A549 (cell line): ENCODE results near the gene KIAA0040. TPM values are rescaled to one million over a fixed set of nuclear protein-coding genes. Genes with fewer than 3 reads are reported as not detected.

Source experiments
- ATAC-seq, 2 experiments: fragments of 200-7000 bp in 1 of 2; fragments of >200 bp in 1 of 2; cut with Nextera tagmentation in 1 of 2; cut with Tn5 transposase in 1 of 2; 3 replicates each; pipeline versions ENCODE4 v1.8.0 to v1.9.1; 2018 to 2020; ENCODE audit warnings: mild to moderate bottlenecking in 1 of 2, moderate library complexity in 1 of 2
- CTCF ChIA-PET: fragments of 300-600 bp; sonication (Branson Sonifier 250); formaldehyde crosslinking; extraction: SDS; loops from one replicate; lab custom pipeline; 2021; ENCODE audit warnings: antibody characterized with exemption, inconsistent platforms; lab: Yijun Ruan, JAX
- POLR2A ChIA-PET: fragments of 350-600 bp; formaldehyde crosslinking; extraction: SDS; loops from one replicate; lab custom pipeline; 2021; ENCODE audit warnings: antibody characterized with exemption, inconsistent platforms; lab: Yijun Ruan, JAX
- DNase-seq, 2 experiments: peaks; one replicate each; pipeline versions ENCODE4 v3.0.0 to v3.0.0-alpha.2; 2011 to 2016; ENCODE audit warnings: low read depth in 1 of 2, low spot score in 1 of 2
- FAIRE-seq: peaks from 2 replicates; lab custom pipeline; 2011; peaks lifted over from hg19 to GRCh38; lab: Jason Lieb, UNC
- H3K27ac ChIP-seq, 2 experiments: fragments of >200 bp; sonication (Bioruptor Twin); formaldehyde crosslinking; 3 replicates each; pipeline ENCODE4 v1.5.1; 2016 to 2017
- H3K4me1 ChIP-seq: fragments of >200 bp; sonication (Bioruptor Twin); formaldehyde crosslinking; 3 replicates; pipeline ENCODE4 v1.6.1; 2016
- H3K4me2 ChIP-seq: fragments of >200 bp; sonication (Bioruptor Twin); formaldehyde crosslinking; 3 replicates; pipeline ENCODE4 v1.6.1; 2016
- H3K4me3 ChIP-seq: fragments of >200 bp; sonication (Bioruptor Twin); formaldehyde crosslinking; 3 replicates; pipeline ENCODE4 v1.5.1; 2016
- H3K9me3 ChIP-seq: fragments of >200 bp; sonication (Bioruptor Twin); formaldehyde crosslinking; 3 replicates; pipeline ENCODE4 v1.6.1; 2016
- ATOH8 ChIP-seq: fragments of 250-450 bp; sonication (Bioruptor Pico); IDR thresholded peaks from 2 replicates; pipeline ENCODE4 v1.5.0; 2020; ENCODE audit warnings: low read depth, mild to moderate bottlenecking, moderate library complexity
- CBX8 ChIP-seq: fragments of 200-600 bp; sonication (generic); IDR thresholded peaks from 2 replicates; pipeline ENCODE4 v1.6.1; 2016
- CHD2 ChIP-seq: fragments of 150-350 bp; IDR thresholded peaks from 2 replicates; pipeline ENCODE4 v1.6.1; 2014; ENCODE audit warnings: low read length; ENCODE audit not compliant: partially characterized antibody
- CHD4 ChIP-seq: fragments of 200-600 bp; sonication (generic); IDR thresholded peaks from 2 replicates; pipeline ENCODE4 v1.6.1; 2016; ENCODE audit warnings: antibody characterized with exemption, mild to moderate bottlenecking, borderline replicate concordance
- CTCF ChIP-seq: fragments of >200 bp; sonication (Bioruptor Twin); formaldehyde crosslinking; IDR thresholded peaks from 3 replicates; pipeline ENCODE4 v1.5.1; 2016
- E2F6 ChIP-seq: IDR thresholded peaks from 2 replicates; pipeline ENCODE4 v1.6.1; 2012; ENCODE audit warnings: low read depth, borderline replicate concordance
- ELK1 ChIP-seq: fragments of 150-350 bp; IDR thresholded peaks from 2 replicates; pipeline ENCODE4 v1.6.1; 2014; ENCODE audit warnings: low read depth, mild to moderate bottlenecking, low read length
- EP300 ChIP-seq, 2 experiments: fragments of >200 bp; sonication (Bioruptor Twin); formaldehyde crosslinking; IDR thresholded peaks; 2 replicates in 1 of 2; 3 replicates in 1 of 2; pipeline ENCODE4 v1.6.1; 2016 to 2017
- FOSB ChIP-seq: fragments of 250-450 bp; sonication (Bioruptor Pico); IDR thresholded peaks from 2 replicates; pipeline ENCODE4 v1.5.0; 2020; ENCODE audit warnings: mild to moderate bottlenecking, moderate library complexity
- HDAC2 ChIP-seq: fragments of 200-600 bp; sonication (generic); IDR thresholded peaks from 2 replicates; pipeline ENCODE4 v1.6.1; 2016
- HEYL ChIP-seq: fragments of 250-450 bp; sonication (Bioruptor Pico); IDR thresholded peaks from 2 replicates; pipeline ENCODE4 v1.8.0; 2021; ENCODE audit warnings: mild to moderate bottlenecking, moderate library complexity
- HMGXB4 ChIP-seq: fragments of 250-450 bp; sonication (Bioruptor Pico); IDR thresholded peaks from 2 replicates; pipeline ENCODE4 v1.5.0; 2021; ENCODE audit warnings: mild to moderate bottlenecking, moderate library complexity, borderline replicate concordance
- HOXB13 ChIP-seq: fragments of 250-450 bp; sonication (Bioruptor Pico); IDR thresholded peaks from 2 replicates; pipeline ENCODE4 v1.5.0; 2020; ENCODE audit warnings: low read depth, mild to moderate bottlenecking, moderate library complexity
- HOXB5 ChIP-seq: fragments of 250-450 bp; sonication (Bioruptor Pico); IDR thresholded peaks from 2 replicates; pipeline ENCODE4 v1.5.0; 2020; ENCODE audit warnings: mild to moderate bottlenecking, moderate library complexity
- JUNB ChIP-seq: fragments of >200 bp; sonication (Bioruptor Twin); formaldehyde crosslinking; IDR thresholded peaks from 2 replicates; pipeline ENCODE4 v1.6.1; 2016
- KDM5A ChIP-seq: fragments of 200-600 bp; sonication (generic); IDR thresholded peaks from 2 replicates; pipeline ENCODE4 v1.6.1; 2016; ENCODE audit warnings: antibody characterized with exemption, mild to moderate bottlenecking
- MAFK ChIP-seq: fragments of 450-650 bp; IDR thresholded peaks from 2 replicates; pipeline ENCODE4 v1.6.1; 2014; ENCODE audit not compliant: partially characterized antibody
- MAX ChIP-seq: IDR thresholded peaks from 2 replicates; pipeline ENCODE4 v1.6.1; 2012
- MAZ ChIP-seq: fragments of 150-350 bp; IDR thresholded peaks from 2 replicates; pipeline ENCODE4 v1.6.1; 2014; ENCODE audit warnings: antibody characterized with exemption, low read depth, low read length, borderline replicate concordance
- PBX3 ChIP-seq: IDR thresholded peaks from 2 replicates; pipeline ENCODE4 v1.6.1; 2012
- RAD21 ChIP-seq, 2 experiments: fragments of >200 bp in 1 of 2; sonication (Bioruptor Twin) in 1 of 2; formaldehyde crosslinking in 1 of 2; IDR thresholded peaks in 1 of 2; conservative IDR thresholded peaks in 1 of 2; 2 replicates in 1 of 2; 3 replicates in 1 of 2; pipeline ENCODE4 v1.6.1; 2012 to 2018; ENCODE audit warnings: inconsistent platforms in 1 of 2
- RFX5 ChIP-seq: fragments of 450-650 bp; IDR thresholded peaks from 2 replicates; pipeline ENCODE4 v1.7.1; 2014; ENCODE audit warnings: antibody characterized with exemption, mild to moderate bottlenecking, moderate library complexity
- SREBF2 ChIP-seq: fragments of 450-650 bp; IDR thresholded peaks from 2 replicates; pipeline ENCODE4 v1.6.1; 2014; ENCODE audit warnings: mild to moderate bottlenecking, moderate library complexity
- USF2 ChIP-seq: fragments of 450-650 bp; IDR thresholded peaks from 2 replicates; pipeline ENCODE4 v1.6.1; 2014; ENCODE audit warnings: antibody characterized with exemption
- ZC3H11A ChIP-seq: fragments of 450-650 bp; IDR thresholded peaks from 2 replicates; pipeline ENCODE4 v1.6.1; 2014; ENCODE audit warnings: antibody characterized with exemption, mild to moderate bottlenecking
- WGBS: methylation state at CpG from one replicate; pipeline ENCODE4 v1.1.6; 2017; ENCODE audit errors: missing lambda C conversion rate; 5-methylcytosine and 5-hydroxymethylcytosine counted together
- polyA plus RNA-seq, 4 experiments: library from polyadenylated mRNA; depleted of rRNA in 3 of 4; stranded (reverse); fragments of >200 nt; fragmentation: RNase III in 1 of 4; extraction: RNeasy Plus Mini Kit Qiagen cat#74134 plus additional on column Dnase treatment in 1 of 4; gene quantifications; 2 replicates in 3 of 4; 3 replicates in 1 of 4; pipeline ENCODE4 v1.2.3, GENCODE V29; 2011 to 2017

Gene KIAA0040
- polyA plus RNA-seq, 2 of the 4 experiments (the other 2 are of a cell fraction) = 0.21 to 1.1 TPM

GRCh38 chr1:175134500-175134899, 58.1 kb downstream of the KIAA0040 start:
- no peak overlapping the region for H3K27ac ChIP-seq
- no peaks in the 10 kb centered on the region for H3K9me3 ChIP-seq
- H3K4me2 ChIP-seq = no peak overlapping the region
- TF ChIP-seq MAFK (no peak), HOXB13 (CRISPR knock-in tag) (no peak), RAD21 (conservative IDR thresholded peaks at IDR 0.05 in 1 of 2, IDR thresholded peaks at IDR 0.05 in 1 of 2) (no peak), USF2 (no peak), RFX5 (no peak), HMGXB4 (CRISPR knock-in tag) (no peak), CBX8 (no peak), KDM5A (no peak), MAX (no peak), CTCF (no peak), ELK1 (no peak), JUNB (no peak), ZC3H11A (no peak), SREBF2 (no peak), PBX3 (no peak), HOXB5 (CRISPR knock-in tag) (no peak), CHD4 (no peak)
- ATAC-seq (no peak), FAIRE-seq (no peak), DNase-seq (no peak)
- CTCF ChIA-PET = interaction anchor here (0.7 to 6.9 kb wide), 4 partner anchors 9 to 21 kb away, joined by 3 to 36 read pairs (median 8); no protein-coding TSS in a partner anchor
- 0% methylated on average over 1 of the region's 1 CpG for WGBS
- H3K4me1 ChIP-seq = no peaks in the 10 kb centered on the region
- no peak overlapping the region for H3K4me3 ChIP-seq
- POLR2A ChIA-PET = no interaction called here

GRCh38 chr1:175133673-175134435, 58.7 kb downstream of the KIAA0040 start:
- ATAC-seq = no peak
- H3K4me2 ChIP-seq = no peak overlapping the region
- H3K4me3 ChIP-seq = no peak overlapping the region
- H3K9me3 ChIP-seq = no peaks in the 10 kb centered on the region
- ChIA-PET CTCF (interaction anchor here (0.7 to 6.9 kb wide), 5 partner anchors 9 to 104 kb away, joined by 3 to 36 read pairs (median 7); no protein-coding TSS in a partner anchor), POLR2A (no interaction called here)
- FAIRE-seq = no peak
- 28% methylated on average over 6 of the region's 6 CpGs for WGBS
- H3K4me1 ChIP-seq = no peaks in the 10 kb centered on the region
- H3K27ac ChIP-seq = no peak overlapping the region
- DNase-seq = no peak
- TF ChIP-seq CHD2 (no peak), FOSB (CRISPR knock-in tag) (no peak), JUNB (no peak), E2F6 (no peak), PBX3 (no peak), EP300 (IDR thresholded peaks at IDR 0.05) (no peak), HDAC2 (no peak), MAZ (no peak), HEYL (CRISPR knock-in tag) (no peak), ATOH8 (CRISPR knock-in tag) (no peak), HOXB5 (CRISPR knock-in tag) (no peak)
